ENCODE measurements around the gene SETD9.

DNA sequence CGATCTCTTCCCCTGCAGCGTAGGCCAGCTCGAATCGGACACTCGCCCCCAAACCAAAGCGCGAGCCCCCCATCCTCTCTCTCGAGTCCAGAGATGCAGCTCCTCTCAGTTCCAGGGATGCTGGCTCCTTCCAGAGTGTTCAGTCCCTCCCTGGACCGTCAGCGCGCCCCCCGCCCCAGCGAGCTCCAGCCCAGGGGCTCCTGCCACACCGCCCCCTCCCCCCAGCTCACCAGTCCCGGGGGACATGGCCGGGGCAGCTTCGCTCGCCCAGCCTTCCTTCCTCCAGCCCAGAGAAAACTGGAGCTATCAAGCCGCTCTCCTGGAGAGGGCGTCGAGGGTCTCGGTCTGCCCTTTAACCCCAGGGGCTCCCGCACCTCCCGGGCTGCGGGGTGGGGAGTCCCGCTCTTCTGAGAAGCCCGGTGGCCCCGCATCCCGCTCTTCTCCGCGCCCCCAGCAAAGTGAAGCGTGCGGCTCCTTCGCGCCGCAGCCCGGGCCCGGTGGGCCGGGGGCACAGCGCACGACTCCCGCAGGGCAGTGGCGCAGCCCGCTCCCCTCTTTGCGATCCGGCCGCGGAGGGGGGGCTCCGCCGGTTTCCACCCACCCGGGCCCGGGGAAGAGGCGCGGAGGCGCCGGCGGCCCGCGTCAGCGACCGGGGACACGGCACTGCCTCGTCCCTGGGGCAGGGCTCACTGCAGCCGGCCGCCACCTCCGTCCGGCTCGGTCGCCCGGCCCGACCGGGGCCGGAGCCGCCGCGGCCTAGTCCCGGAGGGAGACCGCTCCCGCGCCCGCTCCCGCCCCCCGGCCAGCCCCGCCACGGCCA is 41.9 kb downstream of the SETD9 start:
- TF ChIP-seq CTCF (IDR thresholded peaks at IDR 0.05) (no peak), POLR2A (IDR thresholded peaks at IDR 0.05) (no peak)

All from right lobe of liver (tissue), 4 donors.